GM20431 (cell line): Measurements from ENCODE around the gene ARPC2.

Experiments
- in situ Hi-C: fragments of 300-500 bp; cut with MseI, MboI; formaldehyde crosslinking; loops from one replicate; pipeline ENCODE4 v1.15.0; 2020; ENCODE audit warnings: low sequenced_read_pairs; ENCODE audit not compliant: unreplicated experiment

Gene ARPC2

DNA sequence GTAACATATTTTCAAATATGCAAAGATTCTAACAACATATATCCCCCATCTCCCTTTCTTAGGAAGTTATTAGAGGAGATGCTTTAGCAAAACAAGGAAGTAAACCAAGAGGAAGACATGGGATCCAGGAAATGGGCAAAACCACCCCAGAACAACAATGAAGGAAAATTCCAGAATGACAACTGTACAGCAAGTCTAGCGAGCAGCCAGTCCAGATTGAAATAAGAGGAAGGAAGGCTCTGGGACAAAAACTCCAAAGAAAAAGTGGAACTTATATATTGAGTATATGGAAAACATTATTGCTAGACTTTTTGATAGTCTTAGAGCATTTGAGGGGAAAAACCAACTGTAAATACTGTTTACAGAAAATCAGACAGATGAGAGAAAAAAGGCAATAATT, 2.9 kb upstream of the ARPC2 start:
- in situ Hi-C loops, result no loop called here

GRCh38 chr2:218216336-218216673, 684 bp upstream of the ARPC2 start:
- in situ Hi-C loops, result no loop called here

DNA sequence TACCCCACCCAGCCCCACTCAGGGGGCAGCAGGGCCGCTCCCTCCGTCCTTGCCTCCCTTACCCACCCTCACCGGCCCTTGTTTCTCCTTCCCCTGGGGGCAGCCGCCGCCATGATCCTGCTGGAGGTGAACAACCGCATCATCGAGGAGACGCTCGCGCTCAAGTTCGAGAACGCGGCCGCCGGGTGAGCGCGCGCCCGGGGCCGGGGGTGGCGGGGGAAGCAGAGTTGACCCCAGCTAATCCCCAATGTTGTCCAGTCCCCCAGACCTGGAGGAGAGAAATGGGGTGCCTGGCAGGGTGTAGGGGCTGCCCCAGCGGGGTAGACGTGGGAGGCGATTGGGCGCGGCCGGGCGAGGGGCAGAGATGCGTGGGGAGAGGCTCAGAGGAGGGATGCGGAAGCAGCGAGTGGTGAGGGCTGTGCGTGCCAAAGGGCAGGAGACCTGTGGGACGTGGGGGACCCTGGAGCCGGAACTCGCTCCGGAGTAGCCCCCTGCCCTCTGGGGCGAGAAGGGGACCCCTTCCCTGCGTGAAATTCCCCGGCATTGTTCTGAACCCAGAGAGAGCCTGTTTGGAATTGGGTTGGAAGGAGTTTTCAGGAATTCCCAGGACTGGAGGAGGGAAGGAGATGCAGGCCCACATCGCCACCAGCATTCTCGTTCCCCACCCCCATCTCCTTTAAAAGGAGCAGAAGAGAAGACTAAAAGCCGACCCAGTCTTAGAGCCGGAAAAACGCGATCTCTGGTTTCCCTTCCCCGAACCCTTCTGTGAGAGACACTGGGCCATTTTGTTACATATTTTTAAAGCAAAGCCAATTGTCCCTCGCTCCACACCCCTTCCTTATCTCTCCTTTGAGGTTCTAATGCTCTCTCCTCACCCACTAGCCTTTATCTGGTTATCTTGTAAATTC, 625 bp downstream of the ARPC2 start:
- in situ Hi-C loops, result no loop called here

- in situ Hi-C loops, result no loop called here
These were observed 1.5 kb downstream of the ARPC2 start for GRCh38 chr2:218218268-218219185.

GRCh38 chr2:218219934-218220333, 2.9 kb downstream of the ARPC2 start:
- in situ Hi-C loops, result no loop called here

GRCh38 chr2:218221000-218221399, 4.0 kb downstream of the ARPC2 start:
- in situ Hi-C loops, result no loop called here

DNA sequence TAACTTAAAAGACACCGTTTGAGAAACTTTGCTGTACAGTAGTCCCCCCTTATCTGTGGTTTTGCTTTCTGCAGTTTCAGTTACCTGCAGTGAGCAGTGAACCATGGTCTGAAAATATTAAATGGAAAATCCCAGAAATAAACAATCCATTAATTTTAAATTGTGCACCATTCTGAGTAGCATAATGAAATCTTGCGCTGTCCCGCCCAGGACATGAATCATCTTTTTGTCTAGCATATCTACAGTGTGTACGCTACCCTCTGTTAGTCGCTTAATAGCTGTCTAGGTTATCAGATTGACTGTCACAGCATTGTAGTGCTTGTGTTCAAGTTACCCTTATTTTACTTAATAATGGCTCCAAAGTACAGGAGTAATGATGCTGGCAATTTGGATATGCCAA, 6.1 kb downstream of the ARPC2 start:
- in situ Hi-C loops, result no loop called here

DNA sequence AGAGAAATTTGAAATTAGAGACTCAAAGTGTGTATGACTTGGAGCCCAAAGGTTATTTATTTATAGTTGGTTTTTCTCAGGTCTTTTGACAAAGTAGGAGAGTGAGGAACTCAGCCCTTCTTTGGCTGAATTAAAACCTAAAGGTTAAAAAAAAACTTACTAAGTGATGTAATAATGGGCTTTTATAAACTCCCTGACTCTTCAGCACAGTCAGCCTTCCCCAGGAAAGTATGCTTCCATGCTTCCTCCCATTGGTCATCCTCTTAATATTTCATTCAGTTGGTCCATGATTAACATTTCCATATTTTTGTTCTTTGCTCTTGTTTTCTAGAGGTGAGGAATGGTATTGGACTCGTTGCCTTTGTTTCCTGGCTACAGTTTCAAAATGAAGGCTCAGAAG, 7.2 kb downstream of the ARPC2 start:
- in situ Hi-C loops, result no loop called here

GRCh38 chr2:218226903-218227302, 9.9 kb downstream of the ARPC2 start:
- in situ Hi-C loops, result no loop called here

- in situ Hi-C loops, result no loop called here
These were observed 11.5 kb downstream of the ARPC2 start for GRCh38 chr2:218228366-218229090.

GRCh38 chr2:218229239-218229638, 12.2 kb downstream of the ARPC2 start:
- in situ Hi-C loops, result no loop called here

DNA sequence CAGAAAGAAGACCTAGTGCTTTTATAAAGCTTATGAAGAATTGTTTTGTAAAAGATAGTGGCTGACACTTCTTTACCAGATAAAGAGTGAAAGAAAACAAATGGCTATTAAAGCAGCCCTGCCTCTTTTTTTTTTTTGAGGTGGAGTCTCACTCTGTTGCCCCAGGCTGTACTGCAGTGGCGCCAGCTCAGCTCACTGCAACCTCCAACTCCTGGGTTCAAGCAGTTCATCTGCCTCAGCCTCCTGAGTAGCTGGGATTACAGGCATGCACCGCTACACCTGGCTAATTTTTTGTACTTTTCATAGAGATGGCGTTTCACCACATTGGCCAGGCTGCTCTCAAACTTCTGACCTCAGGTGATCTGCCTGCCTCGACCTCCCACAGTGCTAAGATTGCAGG, 12.9 kb downstream of the ARPC2 start:
- in situ Hi-C loops, result no loop called here

DNA sequence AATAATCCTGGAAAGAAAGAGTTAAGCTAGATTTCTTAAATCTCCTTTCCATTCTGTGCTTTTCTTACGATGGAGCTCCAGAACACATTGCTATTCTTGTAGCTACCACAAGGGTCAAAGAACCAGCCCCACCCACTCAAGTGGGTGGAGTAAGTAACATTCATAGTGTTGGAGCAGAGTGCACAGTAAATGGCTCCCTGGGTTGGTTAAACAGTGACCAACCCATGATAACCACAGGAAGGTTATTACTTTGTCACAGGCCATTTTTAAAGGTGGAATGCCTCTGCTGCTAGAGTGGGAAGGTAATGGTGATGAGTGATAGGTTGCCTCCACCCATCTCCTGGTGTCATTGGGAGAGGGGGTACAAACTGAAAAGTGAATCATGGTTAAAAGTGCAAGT, 13.9 kb downstream of the ARPC2 start:
- in situ Hi-C loops, result no loop called here

DNA sequence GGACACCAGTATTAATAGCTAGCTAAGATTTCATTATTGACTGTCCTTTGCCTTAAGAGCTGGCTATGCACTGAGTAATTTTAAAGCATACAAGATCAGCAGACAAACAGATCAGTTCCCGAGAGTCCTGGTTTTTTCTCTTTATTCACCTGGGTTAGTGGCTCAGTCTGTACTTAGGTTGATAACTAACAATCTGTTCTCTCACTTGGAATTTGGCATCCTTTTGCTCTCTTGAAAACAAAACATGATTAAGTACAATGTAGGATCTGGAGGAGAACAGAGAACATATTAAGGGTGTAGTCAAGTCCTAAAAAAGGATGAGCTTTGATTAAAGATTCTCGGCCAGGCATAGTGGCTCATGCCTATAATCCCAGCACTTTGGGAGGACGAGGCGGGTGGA, 16.6 kb downstream of the ARPC2 start:
- in situ Hi-C loops, result no loop called here

DNA sequence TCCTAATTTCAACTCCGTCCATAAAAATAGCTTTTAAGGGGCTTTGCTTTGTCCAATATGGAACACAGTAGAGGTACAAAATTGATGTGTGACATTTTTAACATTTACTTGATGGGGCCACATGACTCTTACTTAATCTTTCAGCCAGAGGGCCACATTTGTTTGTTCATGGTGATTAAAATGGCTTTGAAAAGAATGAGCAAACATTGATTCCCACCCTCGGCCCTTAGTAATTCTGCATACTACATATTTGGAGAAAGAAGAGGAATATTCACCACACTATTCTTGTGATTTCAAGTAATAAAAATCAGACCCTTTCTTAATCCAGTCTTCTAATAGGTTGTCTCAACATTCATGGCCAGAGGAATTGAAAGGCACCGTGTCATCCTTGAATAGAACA, 17.5 kb downstream of the ARPC2 start:
- in situ Hi-C loops, result no loop called here

DNA sequence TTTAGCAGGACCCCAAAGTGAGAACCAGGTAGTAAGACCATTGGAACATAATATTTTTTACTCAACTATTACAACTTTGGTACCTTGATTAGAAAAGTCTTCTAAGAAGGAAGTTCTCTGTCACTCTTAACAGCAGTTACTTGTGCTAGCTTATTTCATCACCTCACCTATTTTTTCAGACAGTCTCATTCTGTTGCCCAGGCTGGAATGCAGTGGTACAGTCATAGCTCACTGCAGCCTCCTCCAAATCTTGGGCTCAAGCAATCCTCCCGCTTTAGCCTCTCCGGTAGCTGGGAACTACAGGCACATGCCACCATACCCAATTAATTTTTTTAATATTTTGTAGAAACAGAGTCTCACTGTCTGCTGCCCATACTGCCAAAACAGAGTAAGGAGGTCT, 18.0 kb downstream of the ARPC2 start:
- in situ Hi-C loops, result no loop called here

- in situ Hi-C loops, result no loop called here
These were observed 19.8 kb downstream of the ARPC2 start for GRCh38 chr2:218236829-218237228.

GRCh38 chr2:218238887-218239286, 21.9 kb downstream of the ARPC2 start:
- in situ Hi-C loops, result no loop called here

DNA sequence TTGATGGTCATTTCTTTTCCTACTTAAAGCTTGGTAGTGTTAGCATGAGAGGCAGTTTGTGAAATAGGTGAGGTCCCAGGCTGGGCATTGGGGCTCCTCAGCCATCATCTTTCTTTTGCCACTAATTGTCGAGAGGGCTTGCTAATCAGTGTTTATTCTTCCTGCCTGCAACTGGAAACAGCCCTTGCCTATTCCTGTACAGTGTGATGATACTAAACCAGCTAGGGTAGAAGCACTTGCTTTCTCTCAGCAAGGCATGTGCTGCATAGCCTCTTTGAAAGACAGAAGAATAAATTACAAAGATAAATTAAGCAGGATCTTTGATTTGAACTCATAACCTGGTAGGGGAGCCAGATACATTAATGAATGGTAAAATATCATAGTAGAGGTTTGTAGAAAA, 27.2 kb downstream of the ARPC2 start:
- in situ Hi-C loops, result no loop called here

GRCh38 chr2:218244665-218245064, 27.7 kb downstream of the ARPC2 start:
- in situ Hi-C loops, result no loop called here

DNA sequence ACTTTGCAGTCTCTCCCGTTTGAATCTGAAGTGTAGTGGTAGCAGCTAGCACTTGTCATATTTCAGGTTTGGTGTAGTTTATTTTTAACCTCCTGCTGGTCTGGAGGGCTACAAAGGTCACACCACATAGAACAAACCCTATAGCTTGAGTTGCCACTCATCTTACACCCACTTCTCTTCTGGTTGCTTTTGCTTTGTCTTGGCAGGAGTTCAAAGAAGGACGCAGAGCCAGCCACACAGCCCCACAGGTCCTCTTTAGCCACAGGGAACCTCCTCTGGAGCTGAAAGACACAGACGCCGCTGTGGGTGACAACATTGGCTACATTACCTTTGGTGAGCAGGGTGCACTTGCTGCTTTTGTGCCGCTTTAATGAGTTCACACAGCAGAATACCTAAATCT, 28.2 kb downstream of the ARPC2 start:
- in situ Hi-C loops, result no loop called here
